NCI-H1694 (cell line): ENCODE measurements around the gene PRR14L.

Experiments used
- DNase-seq: peaks from one replicate; lab custom pipeline; 2025; lab: John Stamatoyannopoulos, UW

PRR14L gene

GRCh38 chr22:31639436-31640039, 110.4 kb downstream of the PRR14L start:
- DNase-seq = no peak

- no peak for DNase-seq
These were observed 111.9 kb downstream of the PRR14L start for GRCh38 chr22:31637891-31638618.

- no peak for DNase-seq
These were observed 112.5 kb downstream of the PRR14L start for GRCh38 chr22:31637447-31637890.

- DNase-seq = no peak
These were observed 114.2 kb downstream of the PRR14L start for GRCh38 chr22:31635638-31636306.

GRCh38 chr22:31631436-31631835, 118.5 kb downstream of the PRR14L start:
- DNase-seq = no peak
